Measurements from ENCODE around the gene RBM10. TPM values are rescaled to one million over a fixed set of nuclear protein-coding genes. Genes with fewer than 3 reads are reported as not detected.
"Not testable (repeated sequence)": the region's sequence is repeated elsewhere in the genome, so short reads cannot be mapped to it uniquely, and the experiment has no call there.

RBM10 gene
- total and polyA plus RNA-seq, 4 donors: 8.4 to 46.8 (median 24.3) TPM

GRCh38 chrX:47129157-47129898 is 15.7 kb upstream of the RBM10 start:
- H3K27me3 ChIP-seq (ENCODE audit: control insufficient read depth in 1 of 2, insufficient read depth in 2 of 2, low read length in 1 of 2): no peaks in the 10 kb centered on the region
- WGBS, 2 donors: 0 to 29% methylated on average over 31 of the region's 31 CpGs
- intact Hi-C loops (cut with DNase I): no loop called here

GRCh38 chrX:47129899-47130358 is 15.1 kb upstream of the RBM10 start:
- 14 to 34% methylated on average over 11 of the region's 11 CpGs for WGBS, 2 donors
- DNase-seq (no peak), ATAC-seq (ENCODE audit: low FRiP score) (no peak)
- H3K27ac ChIP-seq (ENCODE audit: low read depth in 1 of 2, low read length in 2 of 2): no peak overlapping the region
- no peaks in the 10 kb centered on the region for H3K9me3 ChIP-seq (ENCODE audit: control insufficient read depth, low read length)
- intact Hi-C loops (cut with DNase I): no loop called here
- H3K4me3 ChIP-seq (ENCODE audit: low read length in 2 of 2): peak overlapping the region; percentile 25 to 95
- H3K36me3 ChIP-seq (ENCODE audit: control insufficient read depth in 1 of 2, insufficient read depth in 2 of 2, low read length in 1 of 2): no peaks in the 10 kb centered on the region
- H3K4me1 ChIP-seq (ENCODE audit: control insufficient read depth in 1 of 2, insufficient read depth in 2 of 2, low read length in 2 of 2): no peaks in the 10 kb centered on the region
- H3K27me3 ChIP-seq (ENCODE audit: control insufficient read depth in 1 of 2, insufficient read depth in 2 of 2, low read length in 1 of 2): no peaks in the 10 kb centered on the region

More at GRCh38 chrX:47129157-47129898, 15.7 kb upstream of the RBM10 start:
- H3K4me3 ChIP-seq (ENCODE audit: low read length in 2 of 2): peak overlapping the region; percentile 25 to 95
- DNase-seq (peak; percentile 92 to 93), ATAC-seq (ENCODE audit: low FRiP score) (peak; percentile 95)
- H3K27ac ChIP-seq (ENCODE audit: low read depth in 1 of 2, low read length in 2 of 2): peak overlapping the region in 1 of 2 donors; percentile 88
- no peaks in the 10 kb centered on the region for H3K36me3 ChIP-seq (ENCODE audit: control insufficient read depth in 1 of 2, insufficient read depth in 2 of 2, low read length in 1 of 2)
- H3K9me3 ChIP-seq (ENCODE audit: control insufficient read depth, low read length): no peaks in the 10 kb centered on the region
- H3K4me1 ChIP-seq (ENCODE audit: control insufficient read depth in 1 of 2, insufficient read depth in 2 of 2, low read length in 2 of 2): no peaks in the 10 kb centered on the region

- H3K27me3 ChIP-seq (ENCODE audit: control insufficient read depth in 1 of 2, insufficient read depth in 2 of 2, low read length in 1 of 2): no peaks in the 10 kb centered on the region
- ATAC-seq (ENCODE audit: low FRiP score) (no peak), DNase-seq (no peak)
- 74 to 88% methylated on average over 4 to 5 of the region's 5 CpGs for WGBS, 2 donors
- H3K4me3 ChIP-seq (ENCODE audit: low read length in 2 of 2): no peak overlapping the region
- intact Hi-C loops (cut with DNase I): no loop called here
- no peak overlapping the region for H3K27ac ChIP-seq (ENCODE audit: low read depth in 1 of 2, low read length in 2 of 2)
- H3K36me3 ChIP-seq (ENCODE audit: control insufficient read depth in 1 of 2, insufficient read depth in 2 of 2, low read length in 1 of 2): no peaks in the 10 kb centered on the region
- H3K4me1 ChIP-seq (ENCODE audit: control insufficient read depth in 1 of 2, insufficient read depth in 2 of 2, low read length in 2 of 2): no peaks in the 10 kb centered on the region
- H3K9me3 ChIP-seq (ENCODE audit: control insufficient read depth, low read length): no peaks in the 10 kb centered on the region
These were observed 11.5 kb upstream of the RBM10 start for GRCh38 chrX:47133493-47133892.

- H3K9me3 ChIP-seq (ENCODE audit: control insufficient read depth, low read length); H3K27ac ChIP-seq (ENCODE audit: low read depth in 1 of 2, low read length in 2 of 2); H3K36me3 ChIP-seq (ENCODE audit: control insufficient read depth in 1 of 2, insufficient read depth in 2 of 2, low read length in 1 of 2); H3K4me3 ChIP-seq (ENCODE audit: low read length in 2 of 2); ATAC-seq (ENCODE audit: low FRiP score); DNase-seq; H3K27me3 ChIP-seq (ENCODE audit: control insufficient read depth in 1 of 2, insufficient read depth in 2 of 2, low read length in 1 of 2); H3K4me1 ChIP-seq (ENCODE audit: control insufficient read depth in 1 of 2, insufficient read depth in 2 of 2, low read length in 2 of 2); intact Hi-C loops (cut with DNase I): not testable (repeated sequence)
- 71 to 72% methylated on average over 5 of the region's 5 CpGs for WGBS, 2 donors
These were observed 9.4 kb upstream of the RBM10 start for GRCh38 chrX:47135650-47136049.

GRCh38 chrX:47138171-47138570 is 6.8 kb upstream of the RBM10 start:
- no peaks in the 10 kb centered on the region for H3K9me3 ChIP-seq (ENCODE audit: control insufficient read depth, low read length)
- 58 to 64% methylated on average over 6 of the region's 6 CpGs for WGBS, 2 donors
- no peak for DNase-seq
- ATAC-seq (ENCODE audit: low FRiP score): no peak
- peaks cover 0 to 1% of the 10 kb centered on the region in 2 donors for H3K36me3 ChIP-seq (ENCODE audit: control insufficient read depth in 1 of 2, insufficient read depth in 2 of 2, low read length in 1 of 2)
- H3K4me1 ChIP-seq (ENCODE audit: control insufficient read depth in 1 of 2, insufficient read depth in 2 of 2, low read length in 2 of 2): no peaks in the 10 kb centered on the region
- no peak overlapping the region for H3K4me3 ChIP-seq (ENCODE audit: low read length in 2 of 2)
- no peaks in the 10 kb centered on the region for H3K27me3 ChIP-seq (ENCODE audit: control insufficient read depth in 1 of 2, insufficient read depth in 2 of 2, low read length in 1 of 2)
- H3K27ac ChIP-seq (ENCODE audit: low read depth in 1 of 2, low read length in 2 of 2): no peak overlapping the region
- intact Hi-C loops (cut with DNase I): no loop called here

GRCh38 chrX:47143894-47144625 is 961 bp upstream of the RBM10 start:
- intact Hi-C loops (cut with DNase I): no loop called here
- no peaks in the 10 kb centered on the region for H3K27me3 ChIP-seq (ENCODE audit: control insufficient read depth in 1 of 2, insufficient read depth in 2 of 2, low read length in 1 of 2)
- peak overlapping the region in 1 of 2 donors; percentile 63 for H3K27ac ChIP-seq (ENCODE audit: low read depth in 1 of 2, low read length in 2 of 2)

GRCh38 chrX:47145395-47146120 is 537 bp downstream of the RBM10 start:
- WGBS, 2 donors: 1 to 35% methylated on average over 39 of the region's 39 CpGs
- DNase-seq (no peak), ATAC-seq (ENCODE audit: low FRiP score) (peak; percentile 43)
- Histone ChIP-seq H3K4me3 (ENCODE audit: low read length in 2 of 2) (peak overlapping the region; percentile 17 to 57), H3K27me3 (ENCODE audit: control insufficient read depth in 1 of 2, insufficient read depth in 2 of 2, low read length in 1 of 2) (no peaks in the 10 kb centered on the region), H3K36me3 (ENCODE audit: control insufficient read depth in 1 of 2, insufficient read depth in 2 of 2, low read length in 1 of 2) (peaks cover 0 to under 1% of the 10 kb centered on the region in 2 donors), H3K27ac (ENCODE audit: low read depth in 1 of 2, low read length in 2 of 2) (peak overlapping the region in 1 of 2 donors; percentile 90), H3K4me1 (ENCODE audit: control insufficient read depth in 1 of 2, insufficient read depth in 2 of 2, low read length in 2 of 2) (no peaks in the 10 kb centered on the region), H3K9me3 (ENCODE audit: control insufficient read depth, low read length) (no peaks in the 10 kb centered on the region)
- intact Hi-C loops (cut with DNase I): no loop called here

More at GRCh38 chrX:47143894-47144625, 961 bp upstream of the RBM10 start:
- Histone ChIP-seq H3K36me3 (ENCODE audit: control insufficient read depth in 1 of 2, insufficient read depth in 2 of 2, low read length in 1 of 2) (peaks cover 0 to 1% of the 10 kb centered on the region in 2 donors), H3K4me1 (ENCODE audit: control insufficient read depth in 1 of 2, insufficient read depth in 2 of 2, low read length in 2 of 2) (no peaks in the 10 kb centered on the region), H3K9me3 (ENCODE audit: control insufficient read depth, low read length) (no peaks in the 10 kb centered on the region), H3K4me3 (ENCODE audit: low read length in 2 of 2) (peak overlapping the region; percentile 29 to 76)
- ATAC-seq (ENCODE audit: low FRiP score) (peak; percentile 43), DNase-seq (peak; percentile 60 to 74)
- 3 to 39% methylated on average over 43 to 44 of the region's 46 CpGs for WGBS, 2 donors

GRCh38 chrX:47146121-47146935 is 1.3 kb downstream of the RBM10 start:
- peak overlapping the region; percentile 4 to 17 for H3K4me3 ChIP-seq (ENCODE audit: low read length in 2 of 2)
- DNase-seq (no peak), ATAC-seq (ENCODE audit: low FRiP score) (no peak)
- H3K9me3 ChIP-seq (ENCODE audit: control insufficient read depth, low read length): no peaks in the 10 kb centered on the region
- no peaks in the 10 kb centered on the region for H3K27me3 ChIP-seq (ENCODE audit: control insufficient read depth in 1 of 2, insufficient read depth in 2 of 2, low read length in 1 of 2)
- peak overlapping the region in 1 of 2 donors; percentile 29 for H3K27ac ChIP-seq (ENCODE audit: low read depth in 1 of 2, low read length in 2 of 2)
- intact Hi-C loops (cut with DNase I): no loop called here
- no peaks in the 10 kb centered on the region for H3K36me3 ChIP-seq (ENCODE audit: control insufficient read depth in 1 of 2, insufficient read depth in 2 of 2, low read length in 1 of 2)
- WGBS, 2 donors: 4 to 32% methylated on average over 10 of the region's 10 CpGs
- no peaks in the 10 kb centered on the region for H3K4me1 ChIP-seq (ENCODE audit: control insufficient read depth in 1 of 2, insufficient read depth in 2 of 2, low read length in 2 of 2)

Data from aorta (tissue), 5 donors.